ENCODE measurements around the gene BTBD16.

DNA sequence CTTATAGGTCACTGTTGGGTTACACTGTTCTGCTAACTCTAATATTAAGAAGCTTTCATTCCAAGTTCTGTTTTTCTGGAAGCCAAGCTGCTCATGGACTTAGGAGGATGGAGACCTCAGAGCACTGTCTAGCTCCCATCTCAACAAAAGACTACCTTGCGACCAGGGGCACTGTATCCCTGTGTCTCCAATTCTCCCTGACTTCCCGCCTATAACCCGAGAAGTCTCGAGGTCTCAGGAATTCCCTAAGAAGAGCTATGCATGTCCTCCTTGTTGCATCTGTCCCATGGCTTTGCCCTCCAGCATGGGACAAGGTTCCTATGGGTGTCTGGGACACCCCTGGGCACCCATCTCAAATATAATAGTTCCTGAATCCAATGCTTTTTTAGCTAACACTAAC, 31.2 kb downstream of the BTBD16 start:
- no peak for TF ChIP-seq EP300 (IDR thresholded peaks at IDR 0.05; ENCODE audit: low read depth)
- TF ChIP-seq, protein P1, sequence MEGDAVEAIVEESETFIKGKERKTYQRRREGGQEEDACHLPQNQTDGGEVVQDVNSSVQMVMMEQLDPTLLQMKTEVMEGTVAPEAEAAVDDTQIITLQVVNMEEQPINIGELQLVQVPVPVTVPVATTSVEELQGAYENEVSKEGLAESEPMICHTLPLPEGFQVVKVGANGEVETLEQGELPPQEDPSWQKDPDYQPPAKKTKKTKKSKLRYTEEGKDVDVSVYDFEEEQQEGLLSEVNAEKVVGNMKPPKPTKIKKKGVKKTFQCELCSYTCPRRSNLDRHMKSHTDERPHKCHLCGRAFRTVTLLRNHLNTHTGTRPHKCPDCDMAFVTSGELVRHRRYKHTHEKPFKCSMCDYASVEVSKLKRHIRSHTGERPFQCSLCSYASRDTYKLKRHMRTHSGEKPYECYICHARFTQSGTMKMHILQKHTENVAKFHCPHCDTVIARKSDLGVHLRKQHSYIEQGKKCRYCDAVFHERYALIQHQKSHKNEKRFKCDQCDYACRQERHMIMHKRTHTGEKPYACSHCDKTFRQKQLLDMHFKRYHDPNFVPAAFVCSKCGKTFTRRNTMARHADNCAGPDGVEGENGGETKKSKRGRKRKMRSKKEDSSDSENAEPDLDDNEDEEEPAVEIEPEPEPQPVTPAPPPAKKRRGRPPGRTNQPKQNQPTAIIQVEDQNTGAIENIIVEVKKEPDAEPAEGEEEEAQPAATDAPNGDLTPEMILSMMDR (IDR thresholded peaks at IDR 0.05): no peak

All from transverse colon (tissue), 3 donors.